Erythroblast (primary cell): ENCODE measurements around the gene RBM10.

Source experiments
- DNase-seq, 2 experiments: peaks; one replicate each; lab custom pipeline; 2025; lab: John Stamatoyannopoulos, UW
- GATA1 ChIP-seq: IDR thresholded peaks from 2 replicates; pipeline ENCODE4 v1.6.1; 2011; ENCODE audit warnings: low read depth, mild to moderate bottlenecking, control low read depth, low read length, moderate library complexity
- POLR2A ChIP-seq: IDR thresholded peaks from 2 replicates; pipeline ENCODE4 v1.6.1; 2011; ENCODE audit warnings: mild to moderate bottlenecking, low read length

Gene RBM10

DNA sequence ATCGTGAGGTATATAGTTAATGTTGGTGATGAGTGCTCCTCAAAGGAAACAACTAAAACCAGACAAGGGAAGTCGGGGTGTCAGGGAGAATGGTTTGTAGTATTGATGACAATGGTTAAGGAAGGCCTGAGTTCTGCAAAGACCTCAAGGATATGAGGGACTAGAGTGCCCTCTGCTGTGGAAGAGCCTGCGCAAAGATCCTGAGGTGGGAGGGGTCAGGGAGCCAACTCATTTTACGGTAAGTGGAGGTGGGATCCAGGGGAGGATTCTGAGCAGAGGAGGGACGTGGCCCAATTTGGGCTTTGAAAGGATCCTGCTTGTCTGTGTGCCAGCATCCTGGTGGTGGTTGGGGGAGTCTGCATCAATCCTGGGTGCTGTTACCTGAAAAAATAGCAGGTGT is 59.9 kb downstream of the RBM10 start:
- DNase-seq, result no peak
- TF ChIP-seq POLR2A (no peak), GATA1 (no peak)

DNA sequence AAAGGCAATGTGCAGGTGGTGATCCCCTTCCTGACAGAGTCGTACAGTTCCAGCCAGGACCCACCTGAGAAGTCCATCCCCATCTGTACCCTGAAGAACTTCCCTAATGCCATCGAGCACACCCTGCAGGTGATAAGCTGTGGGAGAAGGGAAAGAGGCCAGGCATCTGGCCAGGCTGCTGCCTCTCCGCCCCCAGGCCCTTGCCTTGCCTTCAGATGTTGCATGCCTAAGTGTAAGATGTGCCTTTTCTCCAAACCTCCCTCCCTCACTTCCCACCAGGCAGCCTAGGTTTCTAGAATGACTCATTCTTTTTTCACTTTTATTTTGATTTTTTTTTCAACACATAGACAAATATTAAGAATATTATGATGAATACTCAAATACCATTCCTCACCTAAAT is 61.3 kb downstream of the RBM10 start:
- TF ChIP-seq POLR2A, result no peak

DNA sequence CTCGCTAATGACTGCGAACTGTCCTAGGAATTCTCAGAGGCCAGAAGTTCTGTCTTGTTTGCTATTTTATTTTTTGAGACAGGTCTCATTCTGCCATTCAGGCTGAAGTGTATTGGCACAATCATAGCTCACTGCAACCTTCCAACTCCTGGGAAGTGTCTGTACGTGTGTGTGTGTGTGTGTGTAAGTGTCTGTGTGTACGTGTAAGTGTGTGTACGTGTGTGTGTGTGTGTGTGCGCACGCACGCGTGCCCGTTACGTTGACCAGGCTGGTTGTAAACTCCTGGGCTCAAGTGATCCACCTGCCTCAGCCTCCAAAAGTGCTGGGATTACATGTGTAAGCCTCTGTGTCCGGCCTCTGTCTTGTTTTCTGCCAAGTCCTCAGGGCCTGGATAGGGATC is 63.1 kb downstream of the RBM10 start:
- TF ChIP-seq GATA1 (no peak), POLR2A (no peak)
- no peak for DNase-seq

More for the DNA sequence above, 61.3 kb downstream of the RBM10 start:
- no peak for DNase-seq

DNA sequence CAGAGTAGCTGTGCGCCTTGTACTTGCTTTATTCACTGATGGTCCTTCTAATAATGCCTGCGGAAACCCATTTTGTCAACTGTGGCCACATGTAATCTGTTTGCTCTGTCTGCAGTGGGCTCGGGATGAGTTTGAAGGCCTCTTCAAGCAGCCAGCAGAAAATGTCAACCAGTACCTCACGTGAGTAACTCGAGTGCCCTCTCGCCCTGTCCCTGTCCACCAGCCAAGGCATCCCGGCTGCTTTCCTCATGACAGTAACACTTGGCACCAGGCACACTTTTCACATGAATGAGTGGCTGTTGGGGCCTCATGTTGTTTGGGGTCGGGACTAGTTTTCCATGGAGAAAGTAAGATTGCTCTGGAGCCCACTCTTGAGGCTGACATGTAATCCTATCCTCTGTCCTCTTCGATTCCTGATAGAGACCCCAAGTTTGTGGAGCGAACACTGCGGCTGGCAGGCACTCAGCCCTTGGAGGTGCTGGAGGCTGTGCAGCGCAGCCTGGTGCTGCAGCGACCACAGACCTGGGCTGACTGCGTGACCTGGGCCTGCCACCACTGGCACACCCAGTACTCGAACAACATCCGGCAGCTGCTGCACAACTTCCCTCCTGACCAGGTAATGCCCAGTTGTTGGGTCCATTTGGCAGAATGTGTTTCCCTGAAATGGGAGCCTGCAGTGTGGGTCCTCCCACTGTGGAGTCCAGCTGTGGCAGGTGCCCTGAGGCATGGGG is 64.7 kb downstream of the RBM10 start:
- no peak for TF ChIP-seq POLR2A
- TF ChIP-seq GATA1, result no peak
- no peak for DNase-seq

DNA sequence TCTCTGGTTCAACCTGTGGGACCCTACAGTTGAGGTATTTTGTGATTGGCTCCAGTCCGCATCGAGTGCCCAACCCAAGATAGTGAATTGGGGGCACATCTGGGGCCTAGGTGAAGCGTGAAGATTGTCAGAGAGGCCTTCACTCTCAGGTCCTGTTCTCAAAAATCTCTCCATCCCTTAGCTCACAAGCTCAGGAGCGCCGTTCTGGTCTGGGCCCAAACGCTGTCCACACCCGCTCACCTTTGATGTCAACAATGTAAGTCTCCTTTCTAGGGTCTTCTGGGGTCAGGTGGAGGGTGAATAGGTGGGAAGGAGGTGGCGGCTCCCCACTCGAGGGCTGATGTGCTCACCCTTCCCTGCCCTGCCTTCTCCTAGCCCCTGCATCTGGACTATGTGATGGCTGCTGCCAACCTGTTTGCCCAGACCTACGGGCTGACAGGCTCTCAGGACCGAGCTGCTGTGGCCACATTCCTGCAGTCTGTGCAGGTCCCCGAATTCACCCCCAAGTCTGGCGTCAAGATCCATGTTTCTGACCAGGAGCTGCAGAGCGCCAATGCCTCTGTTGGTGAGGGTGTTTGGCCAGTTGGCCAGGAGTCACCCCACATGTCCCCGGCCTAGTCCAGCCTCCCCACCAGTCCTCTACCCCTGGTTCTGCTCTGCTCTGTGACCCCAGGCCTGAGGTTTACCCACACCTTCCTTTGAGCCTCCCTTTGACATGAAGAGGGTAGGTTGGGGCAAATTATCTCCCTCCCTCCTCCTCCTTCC is 65.8 kb downstream of the RBM10 start:
- TF ChIP-seq POLR2A (no peak), GATA1 (no peak)
- no peak for DNase-seq

DNA sequence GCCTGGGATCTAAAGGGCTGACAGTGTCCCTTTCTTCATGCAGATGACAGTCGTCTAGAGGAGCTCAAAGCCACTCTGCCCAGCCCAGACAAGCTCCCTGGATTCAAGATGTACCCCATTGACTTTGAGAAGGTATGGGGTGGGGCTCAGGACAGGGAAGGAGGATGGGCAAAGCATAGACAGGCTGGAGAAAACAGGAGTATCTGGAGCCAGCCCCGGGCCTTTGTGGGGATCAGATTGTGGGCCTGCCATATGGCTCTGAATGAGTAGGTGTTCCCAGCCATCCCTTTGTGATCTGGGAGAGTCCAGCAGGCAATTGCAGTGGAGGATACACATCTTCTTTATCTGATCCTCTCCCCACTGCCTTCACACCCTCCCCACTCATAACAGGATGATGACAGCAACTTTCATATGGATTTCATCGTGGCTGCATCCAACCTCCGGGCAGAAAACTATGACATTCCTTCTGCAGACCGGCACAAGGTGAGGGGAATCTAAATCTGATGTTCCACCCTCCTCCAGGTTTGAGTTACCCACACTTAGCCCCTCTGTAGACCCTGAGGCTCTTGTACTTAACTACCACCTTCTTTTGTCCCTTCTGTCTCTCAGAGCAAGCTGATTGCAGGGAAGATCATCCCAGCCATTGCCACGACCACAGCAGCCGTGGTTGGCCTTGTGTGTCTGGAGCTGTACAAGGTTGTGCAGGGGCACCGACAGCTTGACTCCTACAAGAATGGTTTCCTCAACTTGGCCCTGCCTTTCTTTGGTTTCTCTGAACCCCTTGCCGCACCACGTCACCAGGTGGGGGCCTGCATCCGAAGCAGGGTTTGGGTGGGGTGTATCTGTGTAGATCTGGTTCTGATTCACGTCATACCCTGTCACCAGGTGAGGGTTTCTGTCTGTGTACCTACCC is 67.6 kb downstream of the RBM10 start:
- TF ChIP-seq GATA1 (no peak), POLR2A (no peak)

DNA sequence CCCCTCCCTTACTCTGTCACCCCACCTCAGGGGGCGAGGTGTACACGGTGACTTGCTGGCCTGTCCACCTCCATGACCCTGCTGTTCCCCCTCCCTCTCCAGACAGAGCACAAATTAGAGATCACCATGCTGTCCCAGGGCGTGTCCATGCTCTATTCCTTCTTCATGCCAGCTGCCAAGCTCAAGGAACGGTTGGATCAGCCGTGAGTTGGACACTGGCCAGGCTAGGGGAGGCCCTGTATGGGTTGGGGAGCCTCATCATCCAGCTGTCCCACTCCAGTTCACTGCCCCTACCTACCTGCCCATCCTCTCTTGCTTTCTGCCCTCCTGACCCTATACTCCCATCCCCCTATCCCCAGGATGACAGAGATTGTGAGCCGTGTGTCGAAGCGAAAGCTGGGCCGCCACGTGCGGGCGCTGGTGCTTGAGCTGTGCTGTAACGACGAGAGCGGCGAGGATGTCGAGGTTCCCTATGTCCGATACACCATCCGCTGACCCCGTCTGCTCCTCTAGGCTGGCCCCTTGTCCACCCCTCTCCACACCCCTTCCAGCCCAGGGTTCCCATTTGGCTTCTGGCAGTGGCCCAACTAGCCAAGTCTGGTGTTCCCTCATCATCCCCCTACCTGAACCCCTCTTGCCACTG is 69.5 kb downstream of the RBM10 start:
- TF ChIP-seq POLR2A (no peak), GATA1 (no peak)
- DNase-seq, result no peak

More for the DNA sequence above, 67.6 kb downstream of the RBM10 start:
- no peak for DNase-seq

DNA sequence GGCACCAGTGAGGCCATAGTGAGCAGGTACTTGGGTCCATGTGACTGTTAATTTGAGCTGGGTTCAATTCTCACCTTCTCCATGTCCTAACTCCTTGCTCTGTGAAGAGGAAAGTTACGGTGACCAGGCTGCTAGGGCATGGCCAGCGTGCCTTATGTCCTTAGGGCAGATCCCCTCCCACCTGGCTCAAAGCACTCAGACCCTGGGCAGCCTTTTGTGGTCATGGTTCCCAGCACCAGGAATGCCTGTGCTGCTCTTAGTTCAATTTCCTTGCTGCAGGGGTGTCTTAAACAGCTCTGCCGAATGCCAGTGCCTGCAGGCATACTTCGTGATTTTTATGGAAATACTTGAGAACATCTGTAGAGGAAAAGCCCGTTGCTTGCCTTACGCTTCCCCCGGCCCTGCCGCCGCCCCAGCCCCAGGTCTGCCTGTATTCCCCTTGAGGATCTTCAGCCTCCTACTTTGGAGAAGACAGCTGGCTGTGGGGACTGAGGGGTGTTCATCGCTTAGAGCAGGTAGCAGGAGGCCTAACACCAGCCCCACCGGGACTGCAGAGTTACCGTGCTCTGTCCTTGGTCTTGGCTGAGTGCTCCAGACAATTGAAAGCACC is 70.4 kb downstream of the RBM10 start:
- TF ChIP-seq GATA1, result no peak
- no peak for TF ChIP-seq POLR2A
- DNase-seq, result no peak

DNA sequence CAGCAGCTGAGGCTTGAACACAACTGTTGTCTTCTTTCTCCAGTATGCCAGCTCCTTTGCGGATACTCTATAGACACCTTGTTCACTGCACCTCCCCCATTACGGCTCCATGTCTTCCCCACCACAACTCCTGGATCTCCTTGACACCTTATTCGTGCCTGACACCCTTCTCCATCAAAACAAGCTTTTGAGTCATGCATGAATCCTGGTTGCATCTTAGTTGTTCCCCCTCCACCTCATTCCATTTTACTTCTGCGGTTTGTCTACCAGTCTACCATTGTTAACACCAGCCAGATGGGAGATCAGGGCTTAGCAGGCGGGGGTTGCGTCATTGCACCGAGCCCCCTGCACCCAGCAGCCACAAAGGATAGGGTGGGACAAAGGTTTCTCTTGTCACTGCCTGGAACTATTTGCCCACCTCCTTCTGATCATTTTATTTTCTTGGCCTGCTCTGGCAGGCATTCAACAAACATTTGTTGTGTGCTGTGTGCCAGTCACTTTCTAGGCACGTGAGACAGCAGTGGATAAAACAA is 71.4 kb downstream of the RBM10 start:
- TF ChIP-seq POLR2A, result no peak
- no peak for TF ChIP-seq GATA1
- DNase-seq, result no peak

DNA sequence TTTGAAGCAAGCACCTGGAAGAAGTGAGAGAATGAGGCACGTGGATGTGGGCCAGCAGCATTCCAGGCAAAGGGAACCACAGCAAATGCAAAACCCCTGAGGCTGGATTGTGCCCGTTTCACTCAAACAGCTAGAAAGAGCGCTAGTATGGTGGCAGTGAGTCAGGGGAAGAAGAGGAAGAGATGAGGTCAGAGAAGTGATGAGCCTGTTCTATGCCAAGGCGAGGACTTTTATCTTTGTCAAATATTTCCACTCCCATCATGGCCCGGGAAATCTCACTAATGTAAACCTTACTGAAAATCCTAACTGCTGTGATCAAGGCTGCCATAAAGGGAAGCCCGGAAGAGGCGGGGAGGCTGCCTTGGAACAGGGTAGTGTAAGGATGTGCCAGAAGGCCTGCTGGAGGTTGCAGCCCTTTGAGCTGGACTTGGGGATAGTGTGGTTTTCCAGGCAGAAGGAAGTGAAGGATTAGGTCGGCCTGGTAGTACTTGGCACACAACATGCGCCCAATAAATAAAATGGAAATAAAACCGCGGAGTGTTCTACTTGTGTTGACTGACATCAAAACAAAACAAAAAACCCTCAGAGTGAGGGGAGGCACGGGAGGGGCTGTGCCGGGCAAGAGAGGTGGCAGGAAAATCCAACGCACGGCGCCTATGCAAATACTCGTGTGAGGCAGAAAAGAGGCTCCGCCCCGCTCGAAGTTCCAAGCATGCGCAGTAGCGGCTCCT is 72.3 kb downstream of the RBM10 start:
- DNase-seq, result peak; percentile 30 to 50
- no peak for TF ChIP-seq GATA1
- no peak for TF ChIP-seq POLR2A

DNA sequence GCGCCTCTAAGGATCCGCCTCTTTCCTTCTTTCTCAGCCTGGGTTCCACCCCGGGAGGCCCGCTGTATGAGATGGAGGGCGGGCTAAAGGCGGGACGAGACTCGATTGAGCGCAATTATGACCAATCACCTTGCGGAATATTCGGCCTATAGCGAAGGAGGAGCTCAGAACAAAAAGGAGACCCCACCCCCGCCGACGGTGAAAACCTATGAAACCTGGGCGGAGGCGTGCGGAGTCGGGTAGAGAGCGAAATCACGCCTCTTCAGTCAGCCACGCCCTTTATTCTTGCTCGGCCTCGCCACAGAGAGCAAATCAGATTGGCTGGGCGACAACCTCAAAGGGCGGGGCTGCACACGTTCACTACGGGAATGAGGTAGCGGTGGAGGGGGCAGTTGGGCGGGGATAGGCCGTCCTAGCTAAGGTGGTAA is 72.8 kb downstream of the RBM10 start:
- TF ChIP-seq POLR2A (no peak), GATA1 (no peak)

More for the DNA sequence above, 72.8 kb downstream of the RBM10 start:
- DNase-seq, result peak; percentile 95 to 96
